Neural cell (in vitro differentiated cells): ENCODE data around the gene DPM2.

Experiments
- EP300 ChIP-seq: fragments of 450-650 bp; conservative IDR thresholded peaks from 2 replicates; pipeline ENCODE4 v1.6.1; 2014; ENCODE audit warnings: antibody characterized with exemption, mild to moderate bottlenecking, moderate library complexity; ENCODE audit not compliant: poor library complexity, severe bottlenecking
- EZH2 ChIP-seq: fragments of 200-600, 300-800 bp; shearing (Covaris generic), sonication (generic); IDR thresholded peaks from 2 replicates; pipeline ENCODE4 v1.6.1; 2014; ENCODE audit warnings: antibody characterized with exemption, low read length, borderline replicate concordance, mild to moderate bottlenecking; ENCODE audit not compliant: insufficient read depth, poor library complexity, severe bottlenecking
- MXI1 ChIP-seq: fragments of 450-650 bp; conservative IDR thresholded peaks from 2 replicates; pipeline ENCODE4 v1.6.1; 2014; ENCODE audit warnings: antibody characterized with exemption, mild to moderate bottlenecking; ENCODE audit not compliant: poor library complexity, severe bottlenecking
- POLR2AphosphoS5 ChIP-seq: IDR thresholded peaks from 2 replicates; pipeline ENCODE4 v1.6.1; 2012
- RAD21 ChIP-seq: fragments of 450-650 bp; conservative IDR thresholded peaks from 2 replicates; pipeline ENCODE4 v1.6.1; 2014; ENCODE audit warnings: antibody characterized with exemption, mild to moderate bottlenecking, moderate library complexity
- SMC3 ChIP-seq: fragments of 450-650 bp; conservative IDR thresholded peaks from 2 replicates; pipeline ENCODE4 v1.6.1; 2014; ENCODE audit warnings: antibody characterized with exemption, mild to moderate bottlenecking, moderate library complexity; ENCODE audit not compliant: poor library complexity
- TF ChIP-seq, protein P1 (sequence below): fragments of 450-650 bp; IDR thresholded peaks from 2 replicates; pipeline ENCODE4 v1.5.1; 2014; ENCODE audit warnings: antibody characterized with exemption, mild to moderate bottlenecking, moderate library complexity; ENCODE audit not compliant: poor library complexity, severe bottlenecking
- TF ChIP-seq, protein P2 (sequence below): IDR thresholded peaks from 2 replicates; pipeline ENCODE4 v1.6.1; 2012; ENCODE audit warnings: borderline replicate concordance

DNA sequence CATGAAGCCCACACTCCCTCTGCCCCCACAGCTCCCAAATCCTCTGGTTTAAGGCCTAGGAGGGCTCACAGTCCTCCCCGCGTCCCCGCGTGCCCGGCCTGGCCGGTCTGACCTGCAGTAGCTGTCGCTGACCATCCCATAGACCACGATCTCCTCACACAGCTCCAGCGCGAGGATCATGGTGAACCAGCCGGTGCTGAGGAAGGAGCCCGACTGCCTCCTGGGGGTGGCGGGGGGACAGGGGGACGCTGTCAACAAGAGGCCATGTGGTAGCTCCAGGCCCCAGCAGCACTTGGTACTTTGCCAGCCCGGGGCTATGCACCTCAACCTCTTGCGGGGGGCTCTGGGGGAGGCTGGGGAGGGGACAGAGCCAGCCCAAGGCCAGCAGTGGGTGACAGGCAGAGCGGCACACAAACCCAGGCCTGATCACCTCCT is 27.8 kb downstream of the DPM2 start:
- TF ChIP-seq, protein P1, sequence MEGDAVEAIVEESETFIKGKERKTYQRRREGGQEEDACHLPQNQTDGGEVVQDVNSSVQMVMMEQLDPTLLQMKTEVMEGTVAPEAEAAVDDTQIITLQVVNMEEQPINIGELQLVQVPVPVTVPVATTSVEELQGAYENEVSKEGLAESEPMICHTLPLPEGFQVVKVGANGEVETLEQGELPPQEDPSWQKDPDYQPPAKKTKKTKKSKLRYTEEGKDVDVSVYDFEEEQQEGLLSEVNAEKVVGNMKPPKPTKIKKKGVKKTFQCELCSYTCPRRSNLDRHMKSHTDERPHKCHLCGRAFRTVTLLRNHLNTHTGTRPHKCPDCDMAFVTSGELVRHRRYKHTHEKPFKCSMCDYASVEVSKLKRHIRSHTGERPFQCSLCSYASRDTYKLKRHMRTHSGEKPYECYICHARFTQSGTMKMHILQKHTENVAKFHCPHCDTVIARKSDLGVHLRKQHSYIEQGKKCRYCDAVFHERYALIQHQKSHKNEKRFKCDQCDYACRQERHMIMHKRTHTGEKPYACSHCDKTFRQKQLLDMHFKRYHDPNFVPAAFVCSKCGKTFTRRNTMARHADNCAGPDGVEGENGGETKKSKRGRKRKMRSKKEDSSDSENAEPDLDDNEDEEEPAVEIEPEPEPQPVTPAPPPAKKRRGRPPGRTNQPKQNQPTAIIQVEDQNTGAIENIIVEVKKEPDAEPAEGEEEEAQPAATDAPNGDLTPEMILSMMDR, result no peak
- no peak for TF ChIP-seq EP300
- TF ChIP-seq EZH2, result no peak
- no peak for TF ChIP-seq RAD21
- TF ChIP-seq MXI1, result no peak
- no peak for TF ChIP-seq POLR2AphosphoS5
- TF ChIP-seq, protein P2, sequence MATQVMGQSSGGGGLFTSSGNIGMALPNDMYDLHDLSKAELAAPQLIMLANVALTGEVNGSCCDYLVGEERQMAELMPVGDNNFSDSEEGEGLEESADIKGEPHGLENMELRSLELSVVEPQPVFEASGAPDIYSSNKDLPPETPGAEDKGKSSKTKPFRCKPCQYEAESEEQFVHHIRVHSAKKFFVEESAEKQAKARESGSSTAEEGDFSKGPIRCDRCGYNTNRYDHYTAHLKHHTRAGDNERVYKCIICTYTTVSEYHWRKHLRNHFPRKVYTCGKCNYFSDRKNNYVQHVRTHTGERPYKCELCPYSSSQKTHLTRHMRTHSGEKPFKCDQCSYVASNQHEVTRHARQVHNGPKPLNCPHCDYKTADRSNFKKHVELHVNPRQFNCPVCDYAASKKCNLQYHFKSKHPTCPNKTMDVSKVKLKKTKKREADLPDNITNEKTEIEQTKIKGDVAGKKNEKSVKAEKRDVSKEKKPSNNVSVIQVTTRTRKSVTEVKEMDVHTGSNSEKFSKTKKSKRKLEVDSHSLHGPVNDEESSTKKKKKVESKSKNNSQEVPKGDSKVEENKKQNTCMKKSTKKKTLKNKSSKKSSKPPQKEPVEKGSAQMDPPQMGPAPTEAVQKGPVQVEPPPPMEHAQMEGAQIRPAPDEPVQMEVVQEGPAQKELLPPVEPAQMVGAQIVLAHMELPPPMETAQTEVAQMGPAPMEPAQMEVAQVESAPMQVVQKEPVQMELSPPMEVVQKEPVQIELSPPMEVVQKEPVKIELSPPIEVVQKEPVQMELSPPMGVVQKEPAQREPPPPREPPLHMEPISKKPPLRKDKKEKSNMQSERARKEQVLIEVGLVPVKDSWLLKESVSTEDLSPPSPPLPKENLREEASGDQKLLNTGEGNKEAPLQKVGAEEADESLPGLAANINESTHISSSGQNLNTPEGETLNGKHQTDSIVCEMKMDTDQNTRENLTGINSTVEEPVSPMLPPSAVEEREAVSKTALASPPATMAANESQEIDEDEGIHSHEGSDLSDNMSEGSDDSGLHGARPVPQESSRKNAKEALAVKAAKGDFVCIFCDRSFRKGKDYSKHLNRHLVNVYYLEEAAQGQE, result no peak
- TF ChIP-seq SMC3, result no peak
